ENCODE results near the gene SDC4.
"Not testable (repeated sequence)": the region's sequence is repeated elsewhere in the genome, so short reads cannot be mapped to it uniquely, and the experiment has no call there.

Gene SDC4

DNA sequence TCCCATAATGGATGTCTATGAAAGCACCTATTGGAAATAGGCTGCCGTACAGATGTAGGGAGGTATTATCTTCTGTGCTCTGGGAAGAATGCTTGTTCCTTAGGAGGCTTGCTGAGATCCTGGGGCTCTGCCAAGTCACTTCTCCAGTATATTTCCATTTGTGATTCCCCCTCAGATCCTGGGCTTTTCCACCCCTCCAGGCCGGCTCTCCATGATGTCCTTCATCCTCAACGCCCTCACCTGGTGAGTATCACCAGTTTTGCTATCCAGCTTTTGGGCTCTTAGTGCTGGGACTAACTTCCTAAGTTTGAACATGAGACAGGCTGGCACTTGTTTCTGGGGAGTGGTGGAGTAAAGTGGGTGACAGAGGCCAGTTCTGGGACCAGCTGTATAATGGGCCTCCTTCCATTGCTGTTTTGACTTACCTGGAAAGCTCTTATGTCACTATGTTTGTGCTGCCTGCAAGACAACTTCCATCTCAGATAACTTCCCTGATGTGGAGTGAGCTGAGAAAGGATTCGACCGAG lies 17.3 kb upstream of the SDC4 start:
- DNase-seq (ENCODE audit: insufficient read length, low spot score) (no peak), FAIRE-seq (no peak)

DNA sequence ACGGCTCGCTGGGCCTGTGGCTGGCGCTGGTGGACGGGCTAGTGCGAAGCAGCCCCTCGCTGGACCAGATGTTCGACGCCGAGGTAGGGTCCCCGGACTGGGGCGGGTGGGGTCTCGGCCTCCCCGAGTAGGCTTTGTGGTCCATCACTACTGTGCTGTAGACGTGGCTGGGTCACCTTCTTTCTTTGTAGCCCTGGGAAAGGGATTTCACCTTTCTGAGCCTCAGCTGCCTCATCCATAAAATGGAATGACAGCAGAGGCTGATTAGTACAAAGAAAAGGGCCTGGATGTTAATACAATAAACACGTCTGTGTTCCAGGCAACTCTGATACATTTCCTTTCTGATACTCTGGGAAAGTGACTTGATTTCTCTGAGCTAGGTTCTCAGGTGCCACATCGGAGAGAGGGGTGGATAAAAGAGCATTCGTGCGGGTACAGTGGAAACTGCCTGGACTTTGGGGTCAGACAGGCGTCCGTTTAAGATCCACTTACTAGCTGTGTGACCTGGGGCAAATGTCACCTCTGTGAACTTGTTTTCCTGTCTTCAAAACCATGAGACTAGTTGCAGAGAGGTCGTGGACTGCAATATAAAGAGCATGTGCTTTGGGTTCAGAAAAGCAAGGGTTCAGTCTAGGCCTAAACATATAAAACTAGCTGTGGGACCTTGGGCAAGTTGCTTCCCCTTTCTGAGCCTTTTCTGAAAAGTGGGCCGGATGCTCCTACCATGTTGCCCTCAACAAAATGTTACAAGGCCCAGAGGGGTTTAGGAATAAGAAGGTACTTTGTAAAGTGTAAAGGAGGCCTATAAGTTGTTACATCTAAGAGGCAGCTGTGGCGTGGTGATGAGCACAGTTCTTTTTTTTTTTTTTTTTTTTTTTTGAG lies 15.6 kb upstream of the SDC4 start:
- DNase-seq (ENCODE audit: insufficient read length, low spot score) (no peak), FAIRE-seq (no peak)

DNA sequence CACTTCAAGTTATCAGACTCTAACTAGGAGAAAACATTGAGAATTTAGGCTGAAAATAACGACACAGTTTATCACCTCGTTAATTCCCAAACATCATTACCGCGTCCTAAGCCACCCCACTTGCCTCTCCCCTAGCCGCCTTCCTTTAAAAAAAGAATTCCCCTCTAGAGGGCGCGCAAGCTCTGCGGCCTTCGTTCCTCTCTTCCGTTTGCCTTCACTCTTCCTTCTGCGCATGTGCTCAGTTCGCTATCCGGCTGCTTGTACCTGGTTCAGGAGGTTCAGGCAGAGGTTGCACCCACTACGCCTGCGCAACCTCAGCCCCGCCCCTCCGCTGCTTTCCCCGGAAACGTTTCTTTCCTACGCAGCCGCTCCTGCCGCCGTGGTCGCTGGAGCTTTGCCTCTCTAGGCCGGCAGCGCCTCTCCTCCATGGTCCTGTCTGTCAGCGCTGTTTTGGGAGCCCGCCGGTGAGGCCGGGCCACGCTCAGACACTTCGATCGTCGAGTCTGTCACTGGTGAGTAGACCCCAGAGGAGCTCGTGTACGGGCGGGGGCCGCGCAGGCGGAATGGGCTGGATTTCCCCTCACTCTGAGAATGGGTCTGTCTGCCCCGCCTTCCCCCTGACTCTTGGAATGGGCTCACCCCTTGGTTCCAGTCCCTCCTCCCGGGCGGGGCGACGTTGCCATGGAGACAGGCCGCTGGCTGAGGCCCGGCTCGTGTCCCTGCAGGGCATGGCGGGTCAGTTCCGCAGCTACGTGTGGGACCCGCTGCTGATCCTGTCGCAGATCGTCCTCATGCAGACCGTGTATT lies 14.8 kb upstream of the SDC4 start, which contains the start of gene SYS1:
Gene SYS1 (plus strand): TSS at position 353 of the 807 bp plus-strand sequence. CDS start 376 bp downstream, at position 729.
- DNase-seq (ENCODE audit: insufficient read length, low spot score) (peak; percentile 100), FAIRE-seq (peak; percentile 99)

DNA sequence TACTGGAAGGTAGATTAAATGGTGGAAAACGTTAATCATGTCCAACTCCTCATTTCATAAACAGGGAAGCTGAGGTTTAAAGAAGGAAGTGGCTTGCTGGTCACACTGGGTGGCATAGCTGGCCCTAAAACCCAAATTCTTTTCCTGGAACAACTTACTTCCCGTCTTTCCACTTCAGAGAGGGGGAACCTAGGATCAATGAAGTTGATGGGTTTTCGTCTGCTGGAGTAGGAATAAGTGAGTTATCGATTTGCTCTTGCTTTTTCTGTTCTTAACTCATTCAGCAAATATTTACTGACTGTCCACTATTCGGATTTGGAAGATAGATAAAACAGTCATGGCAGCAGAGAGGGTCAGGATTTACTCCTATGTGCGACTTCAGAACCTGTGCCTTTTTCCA lies 13.6 kb upstream of the SDC4 start:
- DNase-seq (ENCODE audit: insufficient read length, low spot score) (no peak), FAIRE-seq (no peak)

DNA sequence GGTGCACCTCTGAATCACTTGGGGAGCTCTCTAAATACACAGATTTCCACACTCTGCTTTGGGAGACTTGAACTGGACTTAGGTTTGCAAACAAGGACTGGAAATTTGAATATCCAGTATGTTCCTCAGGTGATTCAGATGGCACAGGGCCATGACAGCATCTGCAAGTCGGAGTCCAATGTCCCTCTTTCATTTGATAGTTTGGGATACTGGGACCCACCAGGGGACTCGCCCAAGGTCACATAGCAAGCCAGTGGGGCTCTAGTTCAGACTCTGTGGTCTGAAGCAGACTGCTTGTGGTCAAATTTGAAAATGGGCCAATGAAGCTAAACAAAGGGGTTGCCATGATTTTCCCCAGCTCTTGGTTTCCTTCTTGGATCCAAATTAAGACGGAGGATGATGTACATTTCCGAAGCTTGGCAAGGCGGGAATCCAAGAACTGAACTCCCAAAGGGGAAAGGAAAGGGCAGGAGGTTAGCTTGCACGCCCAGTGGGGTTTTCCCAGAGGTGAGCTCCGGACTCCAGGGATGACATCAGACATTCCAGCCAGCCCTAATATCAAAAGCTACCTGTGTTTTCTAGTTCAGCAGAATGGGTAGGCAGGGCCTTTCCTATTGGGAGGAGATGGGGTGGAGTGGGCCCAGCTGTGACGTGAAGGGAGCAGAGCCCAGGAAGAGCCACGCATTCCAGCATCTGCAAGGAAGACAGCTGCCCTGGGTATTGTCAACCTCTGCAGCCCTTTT lies 11.4 kb upstream of the SDC4 start:
- no peak for DNase-seq (ENCODE audit: insufficient read length, low spot score)
- FAIRE-seq: peak; percentile 42

DNA sequence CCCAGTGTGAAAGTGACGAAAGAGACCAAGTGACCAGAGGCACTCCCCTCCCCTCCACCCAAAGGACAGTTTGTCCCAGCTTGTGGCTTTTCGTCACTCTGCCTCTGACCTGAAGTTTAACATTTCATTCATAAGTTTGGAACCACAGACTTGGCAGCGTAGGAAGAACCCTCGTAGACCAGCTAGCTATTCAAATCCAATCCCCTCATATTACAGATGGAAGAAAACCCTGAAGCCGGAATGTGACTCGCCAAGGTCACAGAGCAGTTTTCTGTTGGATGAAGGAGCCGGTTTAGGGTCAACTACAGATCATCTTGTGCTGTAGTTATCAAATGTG lies 10.8 kb upstream of the SDC4 start:
- DNase-seq (ENCODE audit: insufficient read length, low spot score): no peak
- FAIRE-seq: peak; percentile 42

DNA sequence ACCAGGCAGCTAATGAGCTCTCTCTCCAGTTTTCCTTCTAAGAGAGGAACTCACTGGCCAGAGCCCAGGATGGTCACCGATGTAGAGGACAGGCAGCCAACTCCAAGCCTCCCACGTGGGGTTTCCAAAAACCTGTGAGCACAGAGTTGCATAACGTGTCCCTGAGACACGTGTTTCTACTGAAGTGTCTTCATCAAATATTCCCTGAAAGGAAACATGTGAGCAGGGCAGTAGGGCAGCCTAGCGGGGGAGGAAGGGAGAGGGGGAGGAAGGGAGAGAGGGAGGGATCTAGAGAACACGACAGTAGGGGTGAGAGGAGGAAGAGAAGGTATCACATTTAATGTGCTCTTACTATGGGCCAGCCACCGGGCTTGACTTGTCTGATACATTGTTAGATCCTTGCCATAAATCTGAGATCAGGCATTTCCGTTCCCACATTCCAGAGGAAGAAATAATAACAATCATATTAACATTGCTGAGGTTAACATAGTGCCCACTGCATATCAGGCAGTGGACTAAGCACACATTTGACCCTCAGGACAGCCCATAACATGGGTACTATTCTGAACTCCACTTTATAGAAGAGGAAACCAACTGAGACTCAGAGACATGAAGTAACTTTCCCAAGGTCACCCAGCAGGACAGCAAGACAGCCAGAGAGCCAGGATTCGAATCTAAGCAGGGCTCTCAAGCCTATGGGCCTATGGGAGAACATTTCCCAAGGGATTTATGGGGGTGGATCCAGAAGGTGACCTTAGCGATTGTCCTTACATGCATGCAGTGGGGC lies 10.3 kb upstream of the SDC4 start:
- DNase-seq (ENCODE audit: insufficient read length, low spot score): peak; percentile 87
- FAIRE-seq: peak; percentile 96

DNA sequence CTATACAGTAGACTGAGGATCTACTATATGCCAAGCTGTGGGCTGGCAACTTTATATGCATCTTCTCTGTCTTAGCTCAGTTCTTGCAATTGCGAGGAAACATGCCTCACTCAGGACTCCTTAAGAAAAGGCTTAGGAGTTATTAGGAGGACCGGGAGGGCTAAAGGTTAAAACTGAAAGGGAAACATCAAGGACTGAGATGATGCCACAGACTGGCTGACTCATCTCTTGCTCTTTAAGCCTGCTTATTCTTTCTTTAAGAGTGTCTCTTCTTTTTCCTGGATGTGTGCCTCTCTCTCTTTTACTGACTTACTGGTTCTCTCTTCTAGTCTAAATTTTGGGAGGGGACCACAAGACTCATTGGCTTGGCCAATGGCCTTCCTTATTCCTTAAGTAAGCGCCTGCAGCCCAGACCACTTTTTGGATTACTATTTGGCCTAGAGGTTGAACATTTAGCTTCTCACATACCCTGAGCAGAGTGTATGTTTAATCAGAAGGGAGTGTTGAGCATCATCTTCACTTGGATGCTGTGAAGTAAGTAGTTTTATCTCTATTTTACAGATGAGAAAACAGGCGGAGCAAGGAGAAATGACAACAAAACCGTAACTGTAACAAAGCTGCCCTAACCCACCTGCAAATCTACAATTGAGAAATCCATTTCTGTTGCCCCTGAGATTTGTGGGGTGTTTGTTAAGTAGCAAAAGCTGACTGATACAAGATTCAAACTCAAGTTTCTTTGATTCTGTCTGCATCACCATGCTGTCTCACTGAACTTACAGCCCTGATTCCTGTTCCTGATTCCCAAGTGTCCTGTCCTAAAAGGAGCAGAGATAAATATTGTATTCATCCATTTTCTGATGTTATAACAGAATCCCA lies 7.2 kb upstream of the SDC4 start:
- FAIRE-seq: peak; percentile 9
- no peak for DNase-seq (ENCODE audit: insufficient read length, low spot score)

DNA sequence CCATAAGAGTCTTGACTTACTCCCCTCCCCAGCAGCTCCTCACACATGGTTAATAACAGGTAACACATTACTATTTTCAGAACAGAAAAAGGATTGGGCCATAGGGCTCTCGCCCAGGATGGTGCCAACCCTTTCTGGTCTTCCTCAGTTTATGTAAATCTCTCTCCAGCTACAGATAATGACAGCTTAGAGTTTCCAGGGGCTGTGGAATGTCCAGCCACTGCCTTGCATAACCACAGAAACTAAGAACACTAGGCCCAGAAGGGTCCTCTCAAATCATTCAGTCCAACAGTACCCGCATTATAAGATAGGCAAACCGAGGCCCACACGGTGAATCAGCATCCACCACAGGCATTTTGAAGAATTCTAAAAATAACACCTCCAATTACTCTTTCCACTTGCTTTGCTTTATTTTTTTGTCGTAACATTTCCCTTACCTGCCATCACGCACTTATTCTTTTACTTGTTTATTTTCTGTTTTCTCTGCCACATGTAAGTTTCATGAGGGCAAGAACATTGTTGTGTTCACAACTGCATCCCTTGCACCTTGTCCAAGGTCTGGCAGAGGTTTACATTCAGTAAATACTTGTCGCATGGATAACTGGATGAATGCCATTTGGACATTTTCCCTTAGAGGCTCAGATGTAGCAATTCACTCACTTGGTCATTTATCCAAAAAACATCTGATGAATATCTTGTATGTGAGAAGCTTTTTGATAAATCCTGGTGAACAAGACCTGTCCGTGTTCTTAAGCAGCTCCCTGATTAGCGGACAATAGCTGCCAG lies 6.4 kb upstream of the SDC4 start:
- FAIRE-seq: peak; percentile 74
- DNase-seq (ENCODE audit: insufficient read length, low spot score): no peak

DNA sequence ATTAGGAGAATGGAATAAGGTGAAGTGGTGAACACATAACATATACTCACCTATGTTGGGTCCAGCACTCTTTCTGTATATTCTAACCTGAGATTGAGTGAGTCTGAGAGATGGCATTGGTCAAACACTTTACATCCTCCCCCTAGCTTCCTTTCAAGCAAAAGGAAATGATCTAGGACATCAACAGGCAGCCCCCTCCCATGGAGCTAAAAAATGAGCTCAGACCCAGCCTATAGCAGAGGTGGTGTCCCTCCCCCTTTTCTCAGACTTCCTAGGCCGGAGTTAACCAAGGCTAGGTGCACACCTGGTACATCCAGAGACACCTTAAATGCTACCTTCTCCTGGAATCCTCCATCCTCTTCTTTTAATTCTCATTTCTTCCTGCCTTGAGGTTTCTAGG lies 5.5 kb upstream of the SDC4 start:
- no peak for DNase-seq (ENCODE audit: insufficient read length, low spot score)
- FAIRE-seq: no peak

DNA sequence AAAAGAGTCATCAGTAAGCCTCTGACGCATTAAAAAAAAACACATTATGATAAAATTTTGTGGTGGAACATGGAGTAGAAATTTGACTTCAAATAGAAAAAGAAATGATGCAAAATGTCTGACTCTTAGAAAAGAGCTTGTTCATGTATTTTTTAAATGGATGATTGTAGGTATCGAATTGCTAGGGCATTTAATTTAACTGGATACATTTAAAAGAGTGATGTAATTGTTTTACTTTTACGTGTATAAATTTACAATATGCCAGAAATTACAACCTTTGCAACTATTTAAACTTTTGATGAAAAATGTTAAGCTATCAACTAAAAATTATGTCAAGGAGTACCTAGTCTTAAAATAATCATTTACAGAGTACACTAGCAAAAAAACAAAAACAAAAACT lies 4.5 kb upstream of the SDC4 start:
- DNase-seq (ENCODE audit: insufficient read length, low spot score) (no peak), FAIRE-seq (no peak)

DNA sequence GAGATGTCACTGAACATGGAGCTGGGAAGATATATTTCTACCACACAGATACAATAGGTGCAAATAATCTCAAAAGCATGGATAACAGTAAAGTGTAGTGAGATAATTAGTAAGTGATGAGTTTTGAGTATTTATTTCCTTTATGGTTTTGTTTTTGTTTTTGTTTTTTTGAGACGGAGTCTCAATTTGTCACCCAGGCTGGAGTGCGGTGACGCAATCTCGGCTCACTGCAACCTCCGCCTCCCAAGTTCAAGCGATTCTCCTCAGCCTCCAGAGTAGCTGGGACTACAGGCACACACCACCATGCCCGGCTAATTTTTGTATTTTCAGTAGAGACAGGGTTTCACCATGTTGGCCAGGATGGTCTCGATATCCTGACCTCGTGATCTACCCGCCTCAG lies 2.6 kb upstream of the SDC4 start:
- not testable (repeated sequence) for DNase-seq (ENCODE audit: insufficient read length, low spot score); FAIRE-seq

DNA sequence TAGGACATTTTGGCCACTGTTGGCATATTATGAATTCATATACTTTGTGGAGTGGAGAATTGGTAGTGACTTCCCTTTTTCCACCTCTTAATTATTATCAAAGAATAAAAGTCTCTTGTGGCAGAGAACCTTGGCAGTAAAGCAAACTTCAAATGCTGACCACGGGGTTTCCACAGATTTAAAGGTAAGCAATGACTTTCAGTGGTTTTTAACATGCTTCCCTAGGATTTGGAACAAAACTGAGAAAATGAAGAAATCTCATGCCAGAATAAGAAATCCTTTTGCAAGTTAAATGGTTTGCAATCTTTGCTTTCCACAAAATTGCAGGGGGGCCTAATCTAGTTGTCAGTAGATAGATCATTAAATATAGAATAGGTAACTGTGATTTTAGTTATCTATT lies 2.0 kb upstream of the SDC4 start:
- no peak for DNase-seq (ENCODE audit: insufficient read length, low spot score)
- no peak for FAIRE-seq

DNA sequence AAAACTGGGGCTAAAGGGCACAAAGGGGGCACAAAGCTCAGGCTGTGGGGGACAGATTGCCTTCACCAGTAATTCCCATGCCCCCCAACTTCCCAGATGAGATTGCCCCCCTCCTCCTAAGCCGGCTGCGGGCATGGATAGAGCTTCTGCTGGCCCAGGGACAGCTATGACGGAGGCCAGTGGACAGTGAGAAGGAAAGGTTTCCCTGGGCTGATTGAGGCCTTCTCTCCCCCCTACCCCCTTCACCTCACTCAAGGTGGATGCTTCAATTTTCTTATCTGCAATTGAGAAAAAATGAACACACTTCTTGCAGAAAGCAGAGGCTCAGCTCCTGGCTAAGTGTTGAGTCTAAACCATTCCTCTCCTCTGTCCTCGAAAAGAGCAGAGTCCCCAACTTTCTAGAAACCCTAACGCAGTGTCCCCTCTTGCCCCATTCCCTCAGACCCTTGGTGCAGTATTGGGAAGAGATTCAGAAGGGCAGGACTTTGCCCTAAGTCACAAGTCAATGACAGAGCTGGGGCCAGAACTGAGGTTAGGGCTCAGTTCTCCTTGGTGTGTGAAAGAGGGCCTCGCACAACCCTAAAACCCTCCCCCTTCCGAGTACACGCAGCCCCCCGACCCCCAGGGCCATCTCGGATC lies 808 bp downstream of the SDC4 start:
- DNase-seq (ENCODE audit: insufficient read length, low spot score): no peak
- peak; percentile 49 for FAIRE-seq

DNA sequence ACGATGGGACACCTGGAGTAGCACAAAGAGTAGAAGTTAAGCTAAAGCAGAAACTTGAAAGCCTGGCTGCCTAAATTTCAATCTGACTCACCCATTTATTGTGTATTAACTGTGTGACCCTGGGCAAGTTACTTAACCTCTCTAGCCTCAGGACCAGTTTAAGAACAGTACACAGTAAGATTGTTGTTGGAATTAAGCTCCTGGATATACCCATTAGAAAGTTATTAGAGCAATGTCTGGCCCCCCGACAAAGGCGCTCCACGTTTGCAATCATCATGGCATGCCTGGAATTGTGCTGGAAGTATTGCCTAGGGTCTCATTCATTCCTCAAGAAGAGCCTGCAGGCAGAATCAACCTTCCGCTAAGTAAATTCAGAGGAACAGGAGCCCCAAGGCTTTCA lies 1.4 kb downstream of the SDC4 start:
- DNase-seq (ENCODE audit: insufficient read length, low spot score): no peak

DNA sequence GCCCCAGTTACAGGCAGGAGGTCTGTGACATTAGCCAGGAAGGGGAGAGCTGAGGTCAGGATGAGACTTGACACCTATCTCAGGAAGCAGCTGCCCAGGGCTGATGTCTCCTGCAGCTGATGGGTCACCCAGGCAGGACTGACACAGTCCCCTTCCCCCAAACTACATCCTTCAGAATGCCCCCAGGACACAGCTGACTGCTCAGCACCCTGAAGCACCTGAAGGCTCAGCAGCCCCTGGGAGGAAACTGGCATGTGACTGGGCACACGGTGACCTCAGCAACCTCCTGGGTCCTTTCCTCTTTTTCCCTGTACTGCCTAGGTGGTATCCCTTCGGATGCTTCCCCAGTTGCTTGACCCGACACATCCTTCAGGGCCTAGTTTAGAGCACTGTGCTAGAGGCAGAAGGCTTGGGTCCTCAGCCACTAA lies 1.9 kb downstream of the SDC4 start:
- DNase-seq (ENCODE audit: insufficient read length, low spot score) (no peak), FAIRE-seq (no peak)

More for the DNA sequence above, 1.4 kb downstream of the SDC4 start:
- no peak for FAIRE-seq

DNA sequence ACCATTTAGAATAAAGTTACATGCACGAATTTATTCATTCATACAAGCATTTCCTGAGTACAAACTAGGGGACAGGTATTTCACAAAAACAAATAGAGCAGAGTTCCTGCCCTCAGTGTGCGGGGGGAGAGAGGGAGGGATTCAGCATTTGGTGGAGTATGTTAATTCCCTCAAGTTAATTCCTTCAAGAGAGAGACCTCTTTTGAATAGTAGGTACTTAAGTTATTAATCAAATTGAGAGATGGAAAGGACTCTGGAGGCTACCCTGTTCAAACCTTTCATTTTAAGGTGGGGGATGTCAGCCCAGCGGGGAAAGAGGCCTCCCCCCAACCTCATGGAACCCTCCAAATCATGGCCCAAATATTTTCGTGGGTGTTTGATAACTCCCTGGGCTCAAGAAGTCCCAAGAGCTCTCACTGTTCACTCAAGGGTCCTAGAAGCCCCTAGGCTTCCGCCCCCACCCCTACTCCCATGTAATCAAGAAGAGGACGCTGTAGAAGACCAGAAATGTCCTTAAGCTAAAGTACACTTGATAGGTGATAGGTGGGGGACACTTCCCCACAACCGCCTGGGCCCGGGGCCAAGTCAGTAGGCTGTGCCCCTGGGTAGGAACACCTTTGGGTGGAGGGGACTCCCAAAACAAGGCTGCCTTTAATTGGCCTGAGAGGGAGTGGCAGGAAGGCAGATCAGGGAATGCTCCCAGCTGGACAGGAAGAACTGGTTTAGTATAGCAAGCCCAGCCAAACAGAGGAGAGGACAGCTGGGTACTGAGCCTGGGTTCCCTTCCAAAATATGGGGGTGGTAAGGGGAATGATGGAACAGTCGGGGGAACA lies 2.9 kb downstream of the SDC4 start:
- DNase-seq (ENCODE audit: insufficient read length, low spot score): no peak
- no peak for FAIRE-seq
